Transverse colon (tissue), 4 donors: Measurements from ENCODE around the gene UBE2U. TPM values are rescaled to one million over a fixed set of nuclear protein-coding genes. Genes with fewer than 3 reads are reported as not detected.

Experiments used
- DNase-seq: peaks from one replicate; pipeline ENCODE4 v3.0.0-alpha.2; 2019
- H3K27ac ChIP-seq, 4 donors: fragments of 200-600 bp; sonication (generic); 2 replicates each; pipeline ENCODE4 v1.5.1; 2016 to 2018; ENCODE audit warnings: inconsistent platforms in 4 of 4
- H3K27me3 ChIP-seq: fragments of 200-600 bp; sonication (generic); 2 replicates; pipeline ENCODE4 v1.5.1; 2017; ENCODE audit warnings: inconsistent platforms
- H3K36me3 ChIP-seq, 4 donors: fragments of 200-600 bp; sonication (generic); 2 replicates each; pipeline ENCODE4 v1.5.1; 2017 to 2019; ENCODE audit warnings: inconsistent platforms in 4 of 4
- H3K4me1 ChIP-seq, 4 donors: fragments of 200-600 bp; sonication (generic); 2 replicates each; pipeline ENCODE4 v1.5.1; 2017 to 2020; ENCODE audit warnings: inconsistent platforms in 4 of 4
- H3K4me3 ChIP-seq, 4 donors: fragments of 200-600 bp; sonication (generic); 1 replicate in 1 of 4; 2 replicates in 3 of 4; pipeline versions ENCODE4 v1.5.1 to v1.6.1; 2017 to 2019; ENCODE audit warnings: inconsistent platforms in 4 of 4
- H3K9me3 ChIP-seq, 2 donors: fragments of 200-600 bp; sonication (generic); 2 replicates each; pipeline ENCODE4 v1.5.1; 2017 to 2019; ENCODE audit warnings: inconsistent platforms in 2 of 2
- CTCF ChIP-seq, 5 experiments: fragments of 200-600 bp in 3 of 5; fragments of 450-650 bp in 2 of 5; sonication (generic) in 3 of 5; IDR thresholded peaks; 1 replicate in 2 of 5; 2 replicates in 3 of 5; pipeline ENCODE4 v1.5.1; 2016 to 2017; ENCODE audit warnings: antibody characterized with exemption in 5 of 5, inconsistent platforms in 3 of 5, mild to moderate bottlenecking in 2 of 5, moderate library complexity in 1 of 5
- EP300 ChIP-seq: sonication (generic); formaldehyde crosslinking; IDR thresholded peaks from one replicate; pipeline ENCODE4 v1.6.1; 2017; ENCODE audit warnings: antibody characterized with exemption, low read depth
- POLR2A ChIP-seq: fragments of 450-650 bp; IDR thresholded peaks from one replicate; pipeline ENCODE4 v1.6.1; 2016; ENCODE audit warnings: antibody characterized with exemption, mild to moderate bottlenecking, moderate library complexity
- POLR2AphosphoS5 ChIP-seq, 3 donors: sonication (generic); formaldehyde crosslinking; IDR thresholded peaks; one replicate each; pipeline ENCODE4 v1.6.1; 2016; ENCODE audit warnings: antibody characterized with exemption in 3 of 3
- WGBS, 2 donors: methylation state at CpG; one replicate each; pipeline ENCODE4 v1.1.5; 2018; ENCODE audit warnings: low coverage in 1 of 2; 5-methylcytosine and 5-hydroxymethylcytosine counted together
- in situ Hi-C, 4 donors: fragments of 200-750 bp; cut with MboI; loops; one replicate each; pipeline versions ENCODE4 v1.15.0 to v1.15.1; 2017; ENCODE audit warnings: low sequenced_read_pairs in 3 of 4, low pct_ligation_motif_present in 1 of 4, low pct_unique_long_range_greater_than_20kb in 1 of 4
- intact Hi-C: fragments of 100-400 bp; cut with DNase I; formaldehyde crosslinking; loops from one replicate; pipeline ENCODE4 v1.15.1; 2023; ENCODE audit warnings: low total_unique reads
- total RNA-seq, 4 donors: library from RNA; depleted of rRNA; stranded (reverse); fragments of >200 nt; gene quantifications; one replicate each; pipeline ENCODE4 v1.1.0, GENCODE V29; 2016

The UBE2U gene
- total RNA-seq, 4 donors from 2014 or later = not detected

- no peak for DNase-seq
- Histone ChIP-seq H3K27me3 (no peaks in the 10 kb centered on the region), H3K4me1 (no peaks in the 10 kb centered on the region), H3K9me3 (no peaks in the 10 kb centered on the region), H3K36me3 (no peaks in the 10 kb centered on the region), H3K4me3 (no peak overlapping the region), H3K27ac (no peak overlapping the region)
- 0 to 89% methylated on average over 1 of the region's 1 CpG for WGBS, 2 donors
- intact Hi-C loops = no loop called here
- TF ChIP-seq POLR2AphosphoS5 (IDR thresholded peaks at IDR 0.05) (no peak), CTCF (IDR thresholded peaks at IDR 0.05) (no peak), EP300 (no peak), POLR2A (no peak)
- in situ Hi-C loops = no loop called here
These were observed 3.4 kb upstream of the UBE2U start for GRCh38 chr1:64200064-64200463.

- intact Hi-C loops (no loop called here), in situ Hi-C loops (no loop called here)
- WGBS, 2 donors = 50 to 72% methylated on average over 1 to 2 of the region's 2 CpGs
These were observed 5.8 kb downstream of the UBE2U start for GRCh38 chr1:64209221-64209620.

GRCh38 chr1:64212031-64212430, 8.6 kb downstream of the UBE2U start:
- Histone ChIP-seq H3K4me1 (no peaks in the 10 kb centered on the region), H3K4me3 (no peak overlapping the region), H3K9me3 (no peaks in the 10 kb centered on the region), H3K27ac (no peak overlapping the region), H3K36me3 (no peaks in the 10 kb centered on the region), H3K27me3 (no peaks in the 10 kb centered on the region)
- no peak for DNase-seq
- in situ Hi-C loops = no loop called here
- TF ChIP-seq POLR2A = no peak
- TF ChIP-seq EP300 = no peak
- TF ChIP-seq POLR2AphosphoS5 (IDR thresholded peaks at IDR 0.05) = no peak
- no peak for TF ChIP-seq CTCF (IDR thresholded peaks at IDR 0.05)
- intact Hi-C loops = no loop called here

More at GRCh38 chr1:64209221-64209620, 5.8 kb downstream of the UBE2U start:
- H3K27ac ChIP-seq = no peak overlapping the region
- no peak for TF ChIP-seq POLR2AphosphoS5 (IDR thresholded peaks at IDR 0.05)
- no peak for TF ChIP-seq EP300
- TF ChIP-seq CTCF (IDR thresholded peaks at IDR 0.05) = no peak
- TF ChIP-seq POLR2A = no peak
- H3K4me3 ChIP-seq = no peak overlapping the region
- H3K27me3 ChIP-seq = peaks cover 4% of the 10 kb centered on the region
- no peaks in the 10 kb centered on the region for H3K9me3 ChIP-seq
- no peaks in the 10 kb centered on the region for H3K36me3 ChIP-seq
- H3K4me1 ChIP-seq = no peaks in the 10 kb centered on the region
- DNase-seq = no peak

GRCh38 chr1:64215576-64215975, 12.2 kb downstream of the UBE2U start:
- no peak for TF ChIP-seq POLR2AphosphoS5 (IDR thresholded peaks at IDR 0.05)
- no peak for TF ChIP-seq CTCF (IDR thresholded peaks at IDR 0.05)
- TF ChIP-seq EP300 = no peak
- TF ChIP-seq POLR2A = no peak
- DNase-seq = no peak
- H3K27ac ChIP-seq = no peak overlapping the region
- no peaks in the 10 kb centered on the region for H3K27me3 ChIP-seq
- 78% methylated on average over 3 of the region's 3 CpGs; no CpG with 5 or more reads in 1 of the 2 donors for WGBS, 2 donors
- in situ Hi-C loops = no loop called here
- H3K4me3 ChIP-seq = no peak overlapping the region
- H3K36me3 ChIP-seq = no peaks in the 10 kb centered on the region
- intact Hi-C loops = no loop called here
- no peaks in the 10 kb centered on the region for H3K9me3 ChIP-seq
- no peaks in the 10 kb centered on the region for H3K4me1 ChIP-seq
